ENCODE measurements around the gene VIT. TPM values are rescaled to one million over a fixed set of nuclear protein-coding genes. Genes with fewer than 3 reads are reported as not detected.

The VIT gene
- total and polyA plus RNA-seq, 2 experiments from 2014 or later, result 0.25 to 0.33 TPM

- Histone ChIP-seq H2AFZ (no peak overlapping the region), H3K79me2 (no peaks in the 10 kb centered on the region), H3K4me2 (no peak overlapping the region), H3K36me3 (replicated peaks; ENCODE audit: insufficient read depth, low read depth) (no peaks in the 10 kb centered on the region), H3K4me3 (no peak overlapping the region), H3K9me2 (replicated peaks; ENCODE audit: insufficient read depth) (no peaks in the 10 kb centered on the region), H3K4me1 (ENCODE audit: insufficient read depth) (no peaks in the 10 kb centered on the region), H3K27me3 (no peaks in the 10 kb centered on the region), H3K27ac (no peak overlapping the region), H3K9me3 (ENCODE audit: low read depth) (no peaks in the 10 kb centered on the region), H4K20me1 (ENCODE audit: insufficient read depth, poor library complexity, severe bottlenecking) (no peaks in the 10 kb centered on the region)
- WGBS (ENCODE audit: low lambda C conversion rate, missing lambda C conversion rate), result 45% methylated on average over 1 of the region's 1 CpG
- DNase-seq (ENCODE audit: low spot score), result no peak
- TF ChIP-seq EZH2phosphoT487 (IDR thresholded peaks at IDR 0.05; ENCODE audit: low read depth, severe bottlenecking, unreplicated experiment), result no peak
- TF ChIP-seq CTCF (IDR thresholded peaks at IDR 0.05; ENCODE audit: poor library complexity), result no peak
- TF ChIP-seq EZH2 (IDR thresholded peaks at IDR 0.05; ENCODE audit: borderline replicate concordance), result no peak
Observed at GRCh38 chr2:36658277-36658748, 38.2 kb upstream of the VIT start.

- Histone ChIP-seq H2AFZ (no peak overlapping the region), H4K20me1 (ENCODE audit: insufficient read depth, poor library complexity, severe bottlenecking) (no peaks in the 10 kb centered on the region), H3K4me2 (no peak overlapping the region), H3K36me3 (replicated peaks; ENCODE audit: insufficient read depth, low read depth) (no peaks in the 10 kb centered on the region), H3K79me2 (no peaks in the 10 kb centered on the region), H3K9me2 (replicated peaks; ENCODE audit: insufficient read depth) (no peaks in the 10 kb centered on the region), H3K27me3 (no peaks in the 10 kb centered on the region), H3K4me1 (ENCODE audit: insufficient read depth) (no peaks in the 10 kb centered on the region), H3K27ac (no peak overlapping the region), H3K4me3 (no peak overlapping the region), H3K9me3 (ENCODE audit: low read depth) (no peaks in the 10 kb centered on the region)
- 93% methylated on average over 2 of the region's 2 CpGs for WGBS (ENCODE audit: low lambda C conversion rate, missing lambda C conversion rate)
- DNase-seq (ENCODE audit: low spot score), result no peak
- TF ChIP-seq CTCF (IDR thresholded peaks at IDR 0.05; ENCODE audit: poor library complexity) (no peak), EZH2 (IDR thresholded peaks at IDR 0.05; ENCODE audit: borderline replicate concordance) (no peak), EZH2phosphoT487 (IDR thresholded peaks at IDR 0.05; ENCODE audit: low read depth, severe bottlenecking, unreplicated experiment) (no peak)
Observed at GRCh38 chr2:36659218-36659617, 37.3 kb upstream of the VIT start.

- DNase-seq (ENCODE audit: low spot score), result peak; percentile 11
- Histone ChIP-seq H3K27me3 (no peaks in the 10 kb centered on the region), H3K36me3 (replicated peaks; ENCODE audit: insufficient read depth, low read depth) (no peaks in the 10 kb centered on the region), H3K79me2 (no peaks in the 10 kb centered on the region), H3K9me3 (ENCODE audit: low read depth) (no peaks in the 10 kb centered on the region), H2AFZ (no peak overlapping the region), H3K4me1 (ENCODE audit: insufficient read depth) (no peaks in the 10 kb centered on the region), H4K20me1 (ENCODE audit: insufficient read depth, poor library complexity, severe bottlenecking) (no peaks in the 10 kb centered on the region), H3K27ac (no peak overlapping the region), H3K4me2 (no peak overlapping the region), H3K9me2 (replicated peaks; ENCODE audit: insufficient read depth) (no peaks in the 10 kb centered on the region), H3K4me3 (no peak overlapping the region)
- TF ChIP-seq EZH2phosphoT487 (IDR thresholded peaks at IDR 0.05; ENCODE audit: low read depth, severe bottlenecking, unreplicated experiment) (no peak), CTCF (IDR thresholded peaks at IDR 0.05; ENCODE audit: poor library complexity) (no peak), EZH2 (IDR thresholded peaks at IDR 0.05; ENCODE audit: borderline replicate concordance) (no peak)
Observed at GRCh38 chr2:36659872-36660312, 36.6 kb upstream of the VIT start.

GRCh38 chr2:36662638-36663037 lies 33.9 kb upstream of the VIT start:
- no peak for DNase-seq (ENCODE audit: low spot score)
- H4K20me1 ChIP-seq (ENCODE audit: insufficient read depth, poor library complexity, severe bottlenecking), result no peaks in the 10 kb centered on the region
- H3K4me2 ChIP-seq, result no peak overlapping the region
- TF ChIP-seq CTCF (IDR thresholded peaks at IDR 0.05; ENCODE audit: poor library complexity) (no peak), EZH2phosphoT487 (IDR thresholded peaks at IDR 0.05; ENCODE audit: low read depth, severe bottlenecking, unreplicated experiment) (no peak), EZH2 (IDR thresholded peaks at IDR 0.05; ENCODE audit: borderline replicate concordance) (no peak)
- no peaks in the 10 kb centered on the region for H3K9me2 ChIP-seq (replicated peaks; ENCODE audit: insufficient read depth)
- 93% methylated on average over 8 of the region's 8 CpGs for WGBS (ENCODE audit: low lambda C conversion rate, missing lambda C conversion rate)
- H3K9me3 ChIP-seq (ENCODE audit: low read depth), result no peaks in the 10 kb centered on the region
- no peak overlapping the region for H2AFZ ChIP-seq
- H3K4me3 ChIP-seq, result no peak overlapping the region
- H3K4me1 ChIP-seq (ENCODE audit: insufficient read depth), result no peaks in the 10 kb centered on the region
- no peaks in the 10 kb centered on the region for H3K27me3 ChIP-seq
- no peaks in the 10 kb centered on the region for H3K36me3 ChIP-seq (replicated peaks; ENCODE audit: insufficient read depth, low read depth)
- H3K27ac ChIP-seq, result no peak overlapping the region
- H3K79me2 ChIP-seq, result no peaks in the 10 kb centered on the region

All from hepatocyte (in vitro differentiated cells).